ENCODE data around the gene VEGFA. TPM values are rescaled to one million over a fixed set of nuclear protein-coding genes. Genes with fewer than 3 reads are reported as not detected.

Gene VEGFA
- total and polyA plus RNA-seq, 2 of the 8 experiments (the other 6 are each of a cell fraction or from before 2014, with no cell fraction given), result 42.2 to 58.5 TPM

- no peak for TF ChIP-seq CHD7 (IDR thresholded peaks at IDR 0.05; ENCODE audit: insufficient replicate concordance, low read length)
- TF ChIP-seq MAX (IDR thresholded peaks at IDR 0.05), result no peak
- no peak for TF ChIP-seq CHD2 (IDR thresholded peaks at IDR 0.05; ENCODE audit: low read length)
- TF ChIP-seq RXRA (IDR thresholded peaks at IDR 0.05; ENCODE audit: insufficient read depth, low read depth, low read length), result no peak
- no peak for TF ChIP-seq HDAC2 (IDR thresholded peaks at IDR 0.05; ENCODE audit: borderline replicate concordance in 1 of 2, low read depth in 2 of 2, low read length in 2 of 2)
- TF ChIP-seq CTCF (IDR thresholded peaks at IDR 0.05; ENCODE audit: control extremely low read depth in 1 of 3, insufficient read depth in 1 of 3, low read depth in 1 of 3, low read length in 3 of 3), result no peak
Measured at GRCh38 chr6:43807228-43808061, 37.4 kb downstream of the VEGFA start (continued).
